Glomerular visceral epithelial cell (primary cell): ENCODE measurements around the gene SPECC1.

Experiments used
- DNase-seq: peaks from one replicate; pipeline ENCODE4 v3.0.0-alpha.2; 2016; ENCODE audit errors: extremely low spot score

SPECC1 gene

DNA sequence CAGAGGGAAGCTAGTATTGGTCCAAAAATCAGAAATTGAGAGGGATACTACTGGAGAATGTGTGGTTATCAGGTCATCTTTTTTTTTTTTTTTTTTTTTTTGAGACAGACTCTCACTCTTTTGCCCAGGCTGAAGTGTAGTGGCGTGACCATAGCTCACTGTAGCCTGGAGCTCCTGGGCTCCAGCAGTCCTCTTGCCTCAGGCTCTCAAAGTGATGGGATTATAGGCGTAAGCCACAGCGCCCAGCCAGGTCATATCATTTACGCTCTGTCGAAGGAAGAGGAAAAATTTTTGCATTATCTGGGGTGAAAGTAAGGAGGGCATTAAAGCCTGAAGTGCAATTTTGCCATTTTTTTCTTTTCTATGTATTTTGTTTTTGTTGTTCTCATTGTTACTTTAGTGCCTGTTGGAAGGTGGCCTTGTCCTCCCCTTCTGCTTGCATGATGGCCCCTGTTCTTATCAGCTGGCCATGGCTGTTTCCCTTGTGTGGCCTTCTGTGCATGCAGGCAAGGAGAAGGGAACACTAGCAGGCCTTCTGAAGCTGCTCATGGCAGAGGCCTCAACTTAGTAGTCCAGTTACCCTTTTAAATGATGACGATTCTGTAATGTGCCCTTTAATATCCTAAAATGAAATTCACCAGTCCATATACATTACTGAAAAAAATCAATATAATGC is 118.3 kb downstream of the SPECC1 start:
- no peak for DNase-seq

DNA sequence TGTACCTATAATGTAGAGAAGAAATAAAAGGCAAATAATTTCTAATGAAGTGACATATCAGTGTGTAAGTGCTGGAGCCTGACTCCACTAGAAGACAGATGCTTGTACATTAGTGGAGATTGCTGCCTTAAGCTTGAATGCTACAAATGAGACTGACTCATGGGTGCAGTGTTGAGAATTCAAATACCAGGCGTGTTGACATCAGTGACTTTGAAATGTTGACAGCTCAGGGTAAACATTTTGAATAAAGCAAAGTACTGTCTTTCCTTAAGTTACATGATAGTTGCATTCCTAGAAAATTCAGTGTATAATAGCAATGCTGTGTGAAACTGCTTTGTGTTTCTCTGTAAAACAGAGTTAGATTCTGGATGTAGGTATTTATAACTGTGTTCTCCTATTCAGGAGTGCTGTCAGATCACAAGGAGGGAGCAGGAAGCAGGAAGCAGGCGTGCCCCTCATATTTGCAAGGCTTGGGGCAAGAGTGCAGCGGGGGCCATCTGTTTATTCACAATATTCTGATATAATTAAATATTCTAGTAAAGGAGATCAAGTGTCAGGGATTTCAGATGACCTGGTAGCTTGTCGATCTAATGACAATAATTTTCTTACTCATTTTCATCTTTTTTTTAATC is 119.0 kb downstream of the SPECC1 start:
- DNase-seq: no peak

DNA sequence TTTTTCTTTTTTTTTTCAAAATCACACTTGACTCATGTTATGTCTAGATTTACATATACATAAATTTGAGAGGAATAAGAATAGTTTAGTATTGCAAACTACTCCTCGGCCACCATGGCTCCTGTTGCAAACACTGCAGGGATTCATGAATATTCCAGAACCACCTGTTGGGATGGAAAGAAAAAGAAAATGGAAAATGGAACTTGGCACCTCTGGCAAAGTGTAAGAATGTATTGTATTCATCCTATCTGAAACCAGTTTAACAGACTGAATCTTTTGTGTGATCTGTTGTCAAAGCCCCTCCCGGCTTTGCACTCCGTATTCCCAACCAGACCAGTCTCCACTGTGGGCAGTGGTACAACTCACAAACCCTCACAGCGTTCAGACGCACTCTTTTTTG is 124.4 kb downstream of the SPECC1 start:
- DNase-seq: no peak

DNA sequence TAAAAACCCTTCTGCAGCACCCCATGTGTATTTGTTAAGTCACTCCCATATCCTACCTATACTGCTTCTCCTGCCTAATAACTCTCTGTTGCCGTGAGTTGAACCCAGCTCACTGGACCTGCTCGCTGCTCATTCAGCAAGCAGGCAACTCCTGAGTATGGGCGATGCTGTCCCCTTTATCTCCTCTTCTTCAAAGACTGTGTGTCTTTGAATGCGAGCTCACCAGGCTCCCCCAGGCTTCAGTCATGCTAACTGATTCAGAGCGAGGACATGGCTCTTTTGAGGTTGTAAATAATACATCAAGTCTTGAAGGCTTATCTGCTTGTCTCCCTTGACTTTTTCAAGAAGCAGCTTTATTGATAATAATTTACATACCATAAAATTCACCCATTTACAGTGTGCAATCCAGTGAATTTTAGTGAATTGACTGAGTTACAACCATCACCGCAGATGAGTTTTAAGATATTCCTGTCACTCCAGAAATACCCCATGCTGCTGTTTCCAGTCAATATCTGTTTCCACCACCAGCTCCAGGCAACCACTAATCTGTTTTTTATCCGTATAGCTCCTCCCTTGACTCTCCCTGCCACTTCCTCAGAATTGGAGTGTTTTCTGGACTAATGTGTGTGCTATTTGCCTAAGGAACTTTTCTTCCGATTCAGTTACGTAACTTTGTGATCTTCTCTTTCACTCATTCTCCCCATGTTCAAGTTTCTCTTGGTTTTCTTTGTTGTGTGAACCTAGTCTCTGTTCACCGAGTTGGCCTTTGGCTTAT is 132.2 kb downstream of the SPECC1 start:
- no peak for DNase-seq

DNA sequence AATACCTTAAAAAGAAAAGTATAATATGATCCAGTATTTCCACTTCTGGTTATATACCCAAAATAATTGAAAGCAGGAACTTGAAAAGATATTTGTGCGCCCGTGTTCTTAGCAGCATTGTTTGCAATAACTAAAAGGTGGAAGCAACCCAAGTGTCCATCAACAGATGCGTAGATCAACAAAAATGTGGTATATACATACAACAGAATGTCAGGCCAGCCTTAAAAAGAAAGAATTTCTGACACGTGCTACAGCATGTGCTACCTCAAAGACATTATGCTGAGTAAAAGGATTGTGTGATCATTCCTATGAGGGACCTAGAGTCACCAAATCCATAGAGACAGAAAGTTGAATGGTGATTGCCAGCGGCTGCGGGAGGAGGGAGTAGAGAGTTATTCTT is 133.1 kb downstream of the SPECC1 start:
- no peak for DNase-seq

DNA sequence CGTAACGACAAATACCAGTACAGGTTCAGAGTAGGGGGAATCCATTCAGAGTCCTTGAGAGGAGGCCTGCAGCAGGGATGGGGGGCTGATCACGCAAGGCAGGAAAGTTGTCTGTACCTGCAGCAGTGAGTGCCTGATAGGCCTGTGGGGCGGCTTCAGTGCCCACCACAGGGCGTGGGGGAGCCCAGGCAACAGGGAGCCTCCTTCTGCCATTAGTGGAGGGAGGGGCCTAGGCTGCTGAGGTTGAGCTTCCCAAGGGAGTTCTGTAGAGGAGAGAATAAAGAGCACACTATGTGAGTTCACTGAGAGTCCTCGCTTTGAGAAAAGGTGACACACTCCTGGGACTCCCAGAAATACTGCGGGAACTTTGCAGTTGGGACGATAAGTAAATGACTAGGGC is 134.6 kb downstream of the SPECC1 start:
- no peak for DNase-seq

DNA sequence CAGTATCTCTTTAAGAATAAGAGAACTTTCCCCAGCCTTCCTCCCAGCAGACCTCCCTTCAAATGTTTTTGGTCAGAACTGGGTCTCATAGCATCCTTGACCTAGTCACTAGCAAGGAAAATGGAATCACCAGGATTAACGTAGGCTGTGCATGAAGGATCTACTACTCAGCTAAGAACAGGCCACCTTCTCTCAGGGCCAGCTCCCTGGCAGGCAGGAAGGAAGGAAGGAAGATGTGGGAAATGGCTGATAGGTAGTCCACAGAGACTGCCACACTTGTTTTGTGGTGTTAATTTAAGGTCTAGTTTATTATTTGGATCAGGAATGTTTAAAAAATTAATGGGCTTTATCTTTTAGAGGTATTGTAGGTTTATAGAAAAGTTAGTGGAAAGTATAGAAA is 136.4 kb downstream of the SPECC1 start:
- no peak for DNase-seq

DNA sequence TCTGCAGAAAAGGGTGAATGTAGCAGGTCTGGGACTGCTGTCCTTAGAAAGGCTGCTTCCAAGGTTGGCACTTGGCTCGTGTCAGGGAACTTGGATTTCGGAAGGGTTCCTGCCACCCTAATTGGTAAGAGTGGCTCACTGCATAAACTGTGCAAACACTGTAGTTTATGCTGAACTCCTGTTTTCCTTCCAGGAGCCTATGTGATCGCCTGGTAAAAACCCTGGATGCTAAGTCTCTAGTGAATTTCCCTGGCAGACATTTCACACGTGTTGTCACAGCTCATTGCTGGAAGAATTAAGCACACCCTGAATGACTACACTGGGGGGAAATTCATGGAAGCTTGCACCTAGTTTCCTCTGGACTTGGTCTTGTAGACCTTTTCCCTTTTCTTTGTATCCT is 140.1 kb downstream of the SPECC1 start:
- DNase-seq: no peak

DNA sequence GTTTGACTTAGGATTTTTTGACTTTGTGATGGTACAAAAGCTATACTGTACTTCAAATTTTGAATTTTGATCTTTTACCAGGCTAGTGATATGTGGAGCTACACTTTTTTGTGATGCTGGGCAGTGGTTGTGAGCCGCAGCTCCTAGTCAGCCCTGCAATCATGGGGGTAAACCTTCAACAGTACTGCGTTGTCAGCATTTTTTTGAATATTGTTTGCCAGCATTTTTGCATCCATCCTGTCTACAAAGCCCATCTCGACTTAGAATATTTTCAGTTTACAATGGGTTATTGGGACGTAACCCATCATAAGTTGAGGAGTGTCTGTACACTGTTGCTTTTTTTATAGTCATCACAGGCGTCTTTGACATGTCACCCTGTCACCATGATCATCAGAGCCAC is 142.0 kb downstream of the SPECC1 start:
- no peak for DNase-seq

DNA sequence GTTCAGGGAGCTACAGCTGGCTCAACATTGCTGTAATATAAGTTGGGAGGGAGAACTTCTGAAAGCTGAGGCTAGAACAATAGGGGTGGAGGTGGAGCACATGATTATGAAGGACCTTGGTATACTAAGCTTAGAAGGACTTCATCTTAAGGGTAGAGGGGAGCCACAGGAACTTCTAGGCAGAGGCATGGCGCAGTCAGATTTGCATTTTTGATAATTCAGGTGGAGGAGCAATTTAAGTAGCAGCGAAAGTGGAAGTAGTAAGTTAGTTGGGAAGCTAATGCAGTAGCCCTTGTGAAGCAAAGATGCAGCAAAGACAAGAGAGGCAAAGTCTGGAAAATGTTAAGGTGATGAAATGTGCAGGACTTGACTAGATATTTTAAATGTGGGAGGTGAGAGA is 144.1 kb downstream of the SPECC1 start:
- DNase-seq: no peak

DNA sequence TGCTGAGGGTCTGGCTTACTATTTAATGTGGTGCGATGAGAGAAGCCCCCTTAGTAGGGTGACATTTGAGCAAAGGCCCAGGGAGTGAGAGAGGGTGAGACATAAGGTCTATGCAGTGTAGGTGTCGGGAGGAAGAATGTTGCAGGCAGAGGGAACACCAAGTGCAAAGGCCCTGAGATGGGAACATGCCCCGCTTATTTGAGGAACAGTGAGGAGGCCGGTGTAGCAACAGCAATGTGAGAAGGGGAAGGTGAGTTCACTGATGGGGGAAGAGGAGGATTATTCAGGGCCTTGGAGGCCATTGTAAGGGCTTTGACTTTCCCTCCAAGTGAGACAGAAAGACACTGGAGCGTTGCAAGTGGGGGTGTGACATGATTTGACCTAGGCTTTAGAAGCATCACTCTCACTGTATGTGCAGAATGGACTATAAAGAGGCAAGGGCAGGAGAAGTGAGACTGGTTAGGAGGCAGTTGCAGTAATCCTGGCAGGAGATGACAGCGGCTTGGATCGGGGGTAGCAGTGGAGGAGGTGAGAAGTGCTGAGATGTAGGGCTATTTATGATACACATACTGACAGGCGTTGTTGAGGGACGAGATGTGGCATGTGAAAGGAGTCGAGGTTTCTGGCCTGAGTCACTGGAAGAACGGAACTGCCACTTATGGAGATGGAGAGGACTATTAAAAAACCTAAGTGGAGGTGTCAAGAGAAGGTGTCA is 145.3 kb downstream of the SPECC1 start:
- no peak for DNase-seq

DNA sequence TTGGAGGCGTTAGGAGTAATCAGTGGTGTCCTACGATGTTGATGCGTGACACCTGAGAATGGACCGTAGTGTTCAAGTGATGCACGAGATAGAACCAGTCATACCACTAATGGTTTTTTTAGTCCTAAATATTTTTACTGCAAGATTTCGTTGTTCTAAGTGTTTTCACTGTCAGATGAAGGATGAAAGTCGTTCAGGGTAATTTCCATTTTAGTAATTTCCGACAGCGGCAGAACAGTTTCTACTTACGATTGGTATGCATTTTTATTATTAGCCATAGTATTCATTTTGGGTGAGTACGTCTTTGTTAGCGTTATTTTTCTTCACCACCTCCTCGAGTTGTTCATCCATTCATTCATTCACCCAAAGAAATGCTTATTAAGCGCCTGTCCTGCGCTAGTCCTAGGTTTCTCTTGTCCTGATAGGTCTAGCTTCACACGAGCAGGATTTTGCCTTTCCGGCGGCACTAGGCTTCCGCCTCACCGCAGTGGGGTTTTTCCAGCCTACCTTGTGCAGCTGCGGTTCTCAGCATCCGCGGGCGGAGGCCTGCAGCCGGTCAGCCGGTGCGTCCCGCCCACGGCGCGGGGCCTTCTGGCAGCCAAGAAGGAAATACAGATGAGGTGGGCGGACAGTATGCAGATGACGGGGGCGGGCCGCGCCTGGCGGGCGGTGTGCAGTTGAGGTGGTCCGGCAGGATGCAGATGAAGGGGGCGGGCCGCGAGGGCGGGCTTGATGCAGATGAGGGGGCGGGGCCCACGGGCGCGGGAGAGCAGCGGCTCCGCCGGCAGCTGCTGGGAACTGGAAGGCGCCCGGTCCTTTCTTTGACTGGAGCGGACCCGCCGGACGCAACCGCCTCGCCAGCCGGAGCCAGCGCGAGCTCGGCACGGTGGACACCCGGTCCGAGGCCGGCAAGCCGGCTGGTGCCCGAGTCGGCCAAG is 146.4 kb downstream of the SPECC1 start:
- peak; percentile 99 for DNase-seq

DNA sequence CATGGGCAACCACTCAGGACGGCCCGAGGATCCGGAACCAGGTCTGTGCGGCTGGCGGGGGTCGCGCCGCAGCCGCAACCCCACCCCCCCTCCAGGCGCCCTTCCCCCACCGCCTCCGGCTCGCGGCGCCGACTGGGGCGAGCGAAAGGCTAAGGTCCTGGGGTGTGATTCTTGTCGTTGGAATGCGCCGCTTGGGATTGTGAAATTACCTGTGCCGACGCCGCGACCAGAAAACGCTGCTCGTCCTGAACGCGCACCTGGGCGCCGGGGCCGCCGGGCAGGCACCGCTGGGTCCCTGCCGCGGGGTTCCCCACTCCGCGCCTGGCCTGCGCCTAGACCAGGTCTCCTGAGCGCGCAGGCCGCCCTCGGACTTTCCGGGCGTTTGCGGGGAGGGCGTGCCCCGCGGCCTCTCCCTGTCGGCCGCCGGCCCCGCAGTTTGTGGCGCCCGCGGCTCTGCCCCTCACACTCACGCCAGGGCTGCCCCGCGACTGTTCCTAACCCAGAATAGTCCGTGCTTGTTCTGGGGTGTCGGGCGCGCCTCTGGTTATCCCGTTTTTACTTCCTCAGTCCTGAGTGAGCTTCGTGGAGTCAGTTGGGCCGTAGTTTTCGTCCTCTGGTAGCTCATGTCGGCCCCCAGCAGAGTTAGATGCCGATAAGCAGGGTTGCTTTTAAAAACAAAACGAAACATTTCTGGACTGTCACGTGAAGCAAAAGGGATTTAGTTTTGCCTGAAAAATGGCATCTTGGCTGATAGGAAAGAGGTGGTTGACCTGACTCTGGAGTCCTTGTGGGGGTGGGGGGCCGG is 147.2 kb downstream of the SPECC1 start:
- peak; percentile 59 for DNase-seq

DNA sequence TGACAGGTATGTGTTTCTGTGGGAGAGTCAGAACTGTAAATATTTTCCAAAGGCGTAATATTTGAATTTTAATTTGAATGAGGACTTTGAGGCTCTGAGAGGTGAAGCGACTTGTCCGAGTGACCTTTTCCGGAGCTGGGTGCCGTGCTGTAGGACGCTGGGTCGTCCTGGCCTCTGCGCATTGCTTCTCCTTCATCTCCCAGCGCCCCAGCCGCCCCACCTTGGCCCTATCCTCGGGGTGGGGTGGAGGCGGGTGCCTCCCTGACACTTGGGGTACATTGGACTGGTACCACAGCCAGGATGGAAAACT is 147.8 kb downstream of the SPECC1 start:
- peak; percentile 12 for DNase-seq

DNA sequence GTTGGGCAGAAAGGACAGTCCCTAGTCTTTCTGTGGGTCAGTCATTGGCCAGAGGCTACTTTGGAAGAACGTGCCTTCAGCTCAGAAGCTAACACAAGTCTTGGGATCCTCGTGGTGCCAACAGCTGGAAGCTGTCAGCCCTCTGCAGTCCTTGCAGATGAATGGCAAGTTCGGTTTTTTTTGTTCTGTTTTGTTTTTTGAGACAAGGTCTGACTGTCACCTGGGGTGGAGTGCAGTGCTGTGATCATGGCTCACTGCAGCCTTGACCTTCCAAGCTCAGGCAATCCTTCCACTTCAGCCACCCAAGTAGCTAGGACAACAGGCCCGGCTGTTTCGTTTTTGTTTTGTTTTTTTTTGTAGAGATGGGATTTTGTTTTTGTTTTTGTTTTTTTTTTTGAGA is 149.4 kb downstream of the SPECC1 start:
- DNase-seq: no peak

DNA sequence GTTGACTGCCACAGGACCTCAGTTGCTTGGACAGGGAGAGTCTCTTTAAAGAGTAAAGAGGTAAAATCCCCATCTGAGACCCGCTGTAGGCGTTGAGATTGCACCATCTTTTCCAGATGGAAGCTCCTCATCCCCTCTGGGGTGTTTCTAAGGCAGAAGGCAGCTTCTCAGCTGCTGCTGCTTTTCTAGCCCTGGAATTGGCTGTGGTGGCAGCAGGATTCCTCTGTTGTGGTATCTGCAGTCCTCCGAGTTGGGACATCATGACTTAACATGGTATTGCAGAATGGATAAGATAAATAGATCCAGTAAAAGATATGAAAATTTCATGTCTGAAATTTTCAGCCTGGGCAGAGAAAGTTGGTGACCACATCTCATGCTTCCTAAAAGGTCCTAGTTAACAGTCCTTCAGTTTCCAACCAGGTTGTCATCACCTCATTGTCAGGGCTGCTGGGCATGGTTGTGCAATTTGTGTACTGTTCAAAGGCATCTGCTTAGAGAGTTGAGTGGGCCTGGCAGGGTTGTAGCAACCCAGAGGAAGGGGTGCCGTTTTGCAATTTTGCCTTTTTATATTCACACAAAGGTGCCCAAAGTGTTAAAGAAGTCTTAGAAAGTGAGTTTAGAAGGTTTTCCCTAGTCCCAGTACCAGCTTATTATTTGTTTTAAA is 150.4 kb downstream of the SPECC1 start:
- peak; percentile 8 for DNase-seq

DNA sequence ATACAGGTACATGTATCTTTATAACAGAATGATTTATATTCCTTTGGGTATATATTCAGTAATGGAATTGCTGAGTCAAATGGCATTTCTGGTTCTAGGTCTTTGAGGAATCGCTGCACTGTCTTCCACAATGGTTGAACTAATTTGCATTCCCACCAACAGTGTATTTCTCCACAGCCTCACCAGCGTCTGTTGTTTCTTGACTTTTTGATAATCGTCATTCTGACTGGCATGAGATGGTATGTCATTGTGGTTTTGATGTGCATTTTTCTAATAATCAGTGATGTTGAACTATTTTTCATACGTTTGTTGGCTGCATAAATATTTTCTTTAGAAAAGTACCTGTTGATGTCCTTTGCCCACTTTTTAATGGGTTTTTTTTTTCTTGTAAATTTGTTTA is 156.4 kb downstream of the SPECC1 start:
- peak; percentile 42 for DNase-seq

DNA sequence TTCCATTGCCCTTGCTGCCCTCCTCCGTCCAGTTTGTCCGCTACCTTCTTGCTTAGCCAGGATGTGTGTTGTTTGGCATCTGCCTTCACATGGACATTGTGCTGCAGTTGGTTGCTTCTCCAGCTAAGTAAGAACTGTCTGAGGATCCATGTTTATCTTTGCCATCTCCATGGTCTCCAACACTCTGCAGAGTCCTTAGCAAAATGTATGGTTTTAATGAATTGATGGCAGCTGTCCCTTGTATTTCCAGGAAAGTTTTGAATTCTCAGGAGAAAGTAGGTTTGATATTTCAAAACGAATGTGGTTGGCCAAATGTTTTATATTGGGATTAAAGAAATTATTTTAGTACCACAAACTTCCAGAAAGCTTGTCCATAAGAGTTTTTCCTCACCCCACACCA is 160.9 kb downstream of the SPECC1 start:
- no peak for DNase-seq

DNA sequence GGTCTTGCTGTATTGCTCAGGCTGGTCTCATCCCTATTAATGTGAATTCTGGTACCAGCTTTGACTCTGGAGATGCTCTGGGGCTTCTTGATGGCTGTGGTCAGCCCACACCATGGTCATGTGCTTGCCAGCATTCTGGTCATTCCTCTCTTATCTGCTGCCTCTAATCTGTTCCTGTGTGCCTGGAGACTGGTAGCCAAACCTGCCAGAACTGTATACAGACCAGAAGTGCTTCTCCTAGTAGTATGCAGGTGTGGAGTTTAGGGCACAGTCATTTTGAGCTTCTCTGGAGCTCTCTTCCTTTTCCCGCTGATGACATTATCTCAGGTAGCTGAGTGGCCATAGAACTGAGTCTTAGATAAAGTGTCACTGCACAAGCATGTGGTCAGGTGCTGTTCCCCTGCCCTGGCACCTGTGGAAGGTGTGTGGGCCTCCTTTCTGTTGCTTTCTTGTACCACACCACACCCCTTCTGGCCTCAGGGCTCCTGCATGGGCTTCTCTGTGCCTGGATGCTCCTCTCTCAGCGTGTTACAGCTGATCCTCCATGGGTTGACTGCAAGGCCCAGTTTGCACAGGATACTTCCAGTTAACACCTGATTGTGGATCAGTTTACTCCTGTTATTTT is 162.7 kb downstream of the SPECC1 start:
- DNase-seq: peak; percentile 35

DNA sequence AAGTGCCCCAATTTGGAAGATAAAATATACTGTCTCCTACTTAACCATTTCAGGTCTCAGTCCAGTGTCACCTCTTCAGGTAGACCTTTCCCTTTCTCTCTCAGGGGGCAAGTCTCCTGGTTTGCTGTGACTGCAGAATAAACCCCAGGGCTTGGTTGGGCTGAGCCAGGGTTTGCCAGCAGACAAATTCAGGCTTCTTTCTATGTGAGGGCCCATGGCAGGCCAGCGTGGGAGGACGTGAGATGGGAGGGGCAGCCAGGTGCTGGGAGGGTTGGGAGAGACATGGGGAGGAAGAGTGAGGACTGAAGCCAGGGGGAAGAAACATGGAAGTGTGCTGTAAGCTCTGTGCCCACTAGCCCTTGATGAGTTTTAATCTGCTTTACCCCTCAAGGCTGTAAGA is 163.2 kb downstream of the SPECC1 start:
- no peak for DNase-seq
